Stimulated activated CD8-positive, alpha-beta memory T cell treated with anti-CD3 and anti-CD28 coated beads, Interleukin-15, amount 100 ng/mL, for 24 hours (primary cell): Measurements from ENCODE around the gene B4GAT1.
A peak's percentile ranks its signal among the peaks of the same experiment; 100 is the strongest.
"Not testable (repeated sequence)": the region's sequence is repeated elsewhere in the genome, so short reads cannot be mapped to it uniquely, and the experiment has no call there.

ENCODE experiments used
- DNase-seq: peaks from one replicate; pipeline ENCODE4 v3.0.0-alpha.2; 2020; ENCODE audit warnings: low read depth

B4GAT1 gene

DNA sequence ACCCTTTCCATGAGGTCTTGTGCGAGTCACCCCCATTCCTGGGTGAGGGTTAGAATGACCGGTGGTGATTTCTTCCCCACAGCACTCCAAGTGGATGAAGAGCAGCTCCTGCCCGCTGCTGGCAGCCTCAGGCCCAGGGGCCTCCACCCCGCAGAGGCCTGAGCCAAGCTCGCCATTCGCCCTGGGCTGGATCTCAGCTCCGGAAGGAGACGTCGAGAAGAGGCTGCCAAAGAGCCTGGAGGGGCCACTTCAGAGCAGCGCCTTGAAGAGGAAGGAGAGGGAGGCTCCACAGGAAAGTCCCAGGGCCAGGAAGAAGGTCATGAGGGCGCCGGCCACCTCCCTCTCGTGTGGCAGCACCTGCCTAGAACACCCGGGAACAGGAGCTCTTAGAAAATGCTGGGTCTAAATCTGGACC lies 15.8 kb upstream of the B4GAT1 start:
- DNase-seq: no peak

DNA sequence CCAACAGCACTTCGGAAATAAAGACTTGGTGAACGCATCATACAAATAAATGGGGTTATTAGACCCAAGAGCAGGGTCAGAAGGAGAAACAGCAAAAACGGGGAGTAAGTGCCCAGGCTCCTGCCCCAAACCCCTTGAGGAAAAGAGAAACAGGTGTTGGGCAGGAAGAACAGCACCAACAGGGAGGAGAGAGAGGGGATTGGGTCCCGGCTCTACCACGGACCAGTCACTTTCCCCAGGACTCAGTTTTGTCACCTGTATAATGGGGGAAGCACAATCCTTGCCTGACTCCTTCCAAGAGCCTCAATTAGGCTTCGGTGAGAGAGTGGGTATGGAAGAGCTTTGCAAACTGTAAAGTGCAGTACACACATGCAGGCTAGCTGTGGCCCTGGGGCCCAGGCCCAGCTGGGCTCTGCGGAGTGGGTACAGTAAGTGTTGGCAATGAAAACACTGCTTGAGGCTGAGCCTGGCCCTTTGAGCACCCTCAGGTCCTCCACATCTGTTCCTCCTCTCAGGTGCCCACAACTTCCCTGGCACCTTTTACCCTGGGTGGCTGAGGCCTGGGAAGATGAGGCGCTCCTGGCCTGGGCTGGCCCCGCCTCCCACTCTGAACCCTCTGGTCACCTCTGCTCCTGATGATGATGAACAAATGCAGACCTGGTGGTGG lies 15.2 kb upstream of the B4GAT1 start:
- no peak for DNase-seq

DNA sequence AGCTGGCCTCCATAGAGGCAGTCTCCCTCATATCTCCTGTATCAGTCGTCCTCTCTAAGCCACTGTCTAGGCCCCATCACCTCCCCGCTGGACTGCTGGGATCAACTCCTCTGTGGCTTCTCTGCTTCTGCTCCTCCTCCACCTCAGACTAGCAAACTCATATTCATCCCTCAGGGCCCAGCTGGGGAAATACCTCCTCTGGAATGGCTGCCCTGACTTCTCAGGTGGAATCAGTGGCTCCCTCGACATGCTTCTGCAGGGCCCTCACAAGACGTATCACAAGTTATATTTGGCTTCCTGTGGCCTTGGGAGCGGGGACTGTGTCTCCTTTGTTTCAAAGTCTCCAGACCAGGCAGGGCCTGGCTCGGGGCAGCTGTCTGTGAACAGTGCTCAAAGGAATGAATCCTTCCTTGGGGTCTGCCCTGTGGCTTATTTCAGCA lies 14.1 kb upstream of the B4GAT1 start:
- DNase-seq: no peak

DNA sequence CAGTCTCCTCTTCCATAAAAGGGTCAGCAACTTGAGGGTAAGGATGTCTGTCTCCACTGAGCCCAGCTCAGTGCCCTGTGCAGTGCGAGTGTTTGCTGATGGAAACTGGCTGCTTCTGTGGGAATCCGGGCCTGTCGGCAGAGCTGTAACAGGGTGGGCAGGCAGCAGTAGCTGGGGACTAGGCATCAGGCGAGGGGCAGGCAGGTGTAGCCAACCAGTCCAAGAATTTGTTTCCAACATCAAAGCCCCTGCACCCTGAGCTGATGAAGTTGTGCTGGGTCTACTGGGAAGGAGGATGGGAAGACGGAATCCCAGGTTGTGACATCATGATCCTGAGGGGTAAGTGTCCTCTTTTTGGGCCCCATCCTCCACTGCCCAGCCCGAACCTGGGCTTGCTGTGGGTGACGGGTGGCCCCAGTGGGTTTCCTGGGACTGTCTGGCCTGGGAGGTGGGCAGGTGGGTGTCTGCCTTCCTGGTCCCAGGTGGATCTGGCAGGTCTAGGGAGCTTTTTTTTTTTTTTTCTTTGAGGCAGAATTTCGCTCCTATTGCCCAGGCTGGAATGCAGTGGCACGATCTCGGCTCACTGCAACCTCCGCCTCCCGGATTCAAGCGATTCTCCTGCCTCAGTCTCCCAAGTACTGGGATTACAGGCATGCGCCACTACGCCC lies 13.1 kb upstream of the B4GAT1 start:
- DNase-seq: no peak

DNA sequence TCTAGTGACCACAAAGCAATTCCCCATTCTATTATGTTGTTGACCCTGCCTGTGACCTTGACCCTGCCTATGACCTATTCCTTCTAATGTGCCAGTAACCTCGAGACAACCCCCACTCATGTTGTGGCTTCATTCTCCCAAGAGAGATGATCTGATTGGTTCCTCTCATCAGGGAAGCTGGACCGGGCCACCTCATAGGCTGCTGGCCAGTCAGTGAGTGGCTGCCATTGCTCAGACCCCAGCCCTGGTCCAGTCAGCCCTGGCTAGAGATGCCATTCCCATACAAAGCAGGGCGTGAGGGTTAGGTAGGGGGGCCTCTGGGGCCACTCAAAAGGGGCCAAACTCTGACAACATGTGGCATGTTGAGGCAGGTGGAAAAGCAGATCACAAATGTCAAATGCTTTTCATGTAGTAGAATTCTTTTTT lies 12.2 kb upstream of the B4GAT1 start:
- DNase-seq: no peak

DNA sequence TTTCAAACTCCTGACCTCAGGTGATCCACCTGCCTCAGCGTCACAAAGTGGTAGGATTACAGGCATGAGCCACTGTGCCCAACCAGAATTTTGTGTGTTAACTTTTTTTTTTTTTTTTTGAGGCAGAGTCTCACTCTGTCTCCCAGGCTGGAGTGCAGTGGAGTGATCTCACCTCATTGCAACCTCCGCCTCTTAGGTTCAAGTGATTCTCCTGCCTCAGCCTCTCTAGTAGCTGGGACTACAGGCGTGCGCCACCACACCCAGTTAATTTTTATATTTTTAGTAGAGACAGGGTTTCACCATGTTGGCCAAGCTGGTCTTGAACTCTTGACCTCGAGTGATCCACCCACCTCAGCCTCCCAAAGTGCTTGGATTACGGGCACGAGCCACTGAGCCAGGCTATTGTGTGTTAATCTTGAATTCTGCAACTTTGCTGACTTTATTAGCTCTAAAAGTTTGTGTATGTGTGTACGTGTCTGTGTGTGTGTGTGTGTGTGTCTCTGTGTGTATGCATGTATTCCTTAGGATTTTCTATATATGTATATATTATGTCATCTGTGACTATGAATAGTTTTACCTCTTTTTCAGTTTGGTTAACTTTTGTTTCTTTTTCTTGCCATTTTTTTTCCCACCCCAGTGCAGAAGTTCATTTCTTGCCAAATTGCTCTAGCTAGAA lies 3.3 kb upstream of the B4GAT1 start:
- DNase-seq: not testable (repeated sequence)

DNA sequence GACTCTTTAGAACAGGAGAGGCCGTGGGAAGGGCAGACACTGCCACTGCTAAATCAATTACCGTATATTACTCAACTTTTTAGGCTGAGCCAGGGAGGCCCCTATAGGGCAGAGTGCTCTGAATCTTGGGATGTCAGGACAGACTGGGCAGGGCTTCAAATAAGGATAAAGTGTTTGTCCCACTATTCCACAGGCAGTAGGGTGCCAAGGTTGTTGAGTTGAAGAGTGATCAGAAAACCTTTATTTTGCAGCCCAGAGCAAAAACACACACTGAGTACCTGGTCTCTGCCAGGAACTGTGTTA lies 1.6 kb upstream of the B4GAT1 start:
- DNase-seq: no peak

DNA sequence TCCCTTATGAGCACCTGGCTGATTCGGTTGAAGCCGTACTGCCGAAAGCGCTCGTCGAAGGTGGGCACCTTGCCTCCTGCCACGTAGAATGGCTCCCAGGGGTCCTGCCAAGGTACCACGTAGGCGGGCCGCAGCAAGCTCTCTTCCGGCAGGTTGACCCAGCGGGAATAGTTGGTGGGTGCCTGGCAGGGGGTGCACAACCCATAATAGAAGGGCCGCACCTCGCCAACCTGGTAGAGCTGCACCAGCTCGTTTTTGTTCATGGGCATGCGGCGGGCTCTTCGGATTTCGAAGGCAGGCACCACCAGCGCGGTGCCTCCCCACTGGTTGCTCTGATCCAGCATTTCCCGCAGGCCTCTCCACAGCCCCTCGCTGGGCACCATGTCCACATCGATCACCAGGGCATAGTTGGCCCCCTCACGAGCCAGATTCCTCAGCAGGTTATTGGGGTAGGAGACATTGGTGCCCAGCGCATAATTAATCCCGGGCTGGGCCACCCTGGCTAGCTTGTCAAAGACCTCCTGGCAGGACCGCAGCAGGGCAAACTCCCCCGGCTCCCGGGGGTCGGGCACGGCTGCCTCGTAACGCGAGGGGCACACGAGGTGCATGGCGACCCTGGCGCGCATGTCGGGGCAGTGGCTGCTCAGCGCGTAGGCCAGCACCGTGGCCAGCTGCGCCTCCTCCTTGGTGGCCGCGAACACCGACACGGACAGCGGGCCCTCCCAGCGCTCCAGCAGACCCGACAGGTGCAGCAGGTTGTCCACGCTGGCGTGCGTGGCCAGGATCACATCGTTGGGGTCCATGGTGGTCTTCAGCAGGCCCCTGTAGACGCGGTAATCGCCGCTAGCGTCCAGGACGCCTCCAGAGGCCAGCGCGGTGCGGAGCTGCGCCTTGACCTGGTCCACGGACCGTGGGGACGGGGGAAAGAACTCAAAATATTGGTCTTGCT lies 679 bp downstream of the B4GAT1 start:
- DNase-seq: no peak

DNA sequence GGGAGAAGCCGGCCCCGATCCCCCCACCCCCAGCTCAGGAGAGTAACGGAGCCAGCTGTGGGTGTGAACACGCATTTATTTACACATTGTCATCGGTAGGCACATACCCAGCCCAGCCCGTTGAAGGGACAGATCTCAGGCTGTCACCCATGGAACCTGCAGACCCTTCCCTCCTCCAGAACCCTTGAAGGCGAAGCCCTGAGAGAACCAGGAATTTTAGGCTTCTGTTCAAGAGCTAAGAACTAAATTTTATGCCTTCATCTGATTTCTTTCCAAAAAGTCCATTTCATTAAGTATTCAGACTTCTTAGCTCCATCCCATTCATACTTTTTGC lies 2.1 kb downstream of the B4GAT1 start:
- no peak for DNase-seq

DNA sequence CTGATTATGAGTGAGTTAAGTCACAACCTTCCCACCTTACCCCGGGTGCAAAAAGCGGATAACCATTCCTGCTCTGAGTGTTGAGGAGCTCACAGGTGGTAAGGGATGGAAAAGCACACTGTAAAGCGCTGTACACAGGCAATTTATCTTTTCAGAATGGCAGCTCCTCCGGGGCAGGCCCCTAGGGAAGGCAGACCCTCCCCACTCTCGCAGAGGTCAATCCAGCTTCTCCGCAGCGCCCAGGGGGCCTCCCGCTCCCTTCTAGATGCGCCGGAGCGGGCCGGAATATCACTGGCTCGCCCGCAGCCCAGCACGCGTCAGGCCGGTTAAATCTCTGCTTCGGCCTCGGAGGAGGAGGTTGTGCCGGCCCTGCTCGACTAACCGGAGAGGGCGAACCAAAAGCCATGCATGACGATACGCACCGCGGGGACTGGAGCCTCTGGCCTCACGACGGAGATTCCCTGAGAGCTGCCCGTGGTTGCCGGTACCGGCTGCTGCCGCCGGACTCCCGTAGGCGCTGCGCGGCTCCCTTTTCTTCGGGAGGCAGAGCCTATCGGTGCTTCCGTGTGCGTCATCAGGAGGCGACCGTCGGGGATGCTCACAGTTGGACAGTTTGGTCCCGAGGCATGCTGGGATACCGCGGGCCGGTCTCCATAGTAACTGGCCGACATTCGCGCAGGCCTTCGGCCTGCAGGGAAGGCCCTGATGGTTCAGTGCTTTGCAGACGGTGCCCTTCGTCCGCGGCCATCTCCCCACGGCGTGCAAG lies 2.7 kb downstream of the B4GAT1 start, which contains the start of gene BRMS1:
Gene BRMS1 (minus strand): TSS at position 555 of the 766 bp plus-strand sequence. CDS start 2,870 bp downstream, outside the sequence.
- DNase-seq: peak; percentile 92

DNA sequence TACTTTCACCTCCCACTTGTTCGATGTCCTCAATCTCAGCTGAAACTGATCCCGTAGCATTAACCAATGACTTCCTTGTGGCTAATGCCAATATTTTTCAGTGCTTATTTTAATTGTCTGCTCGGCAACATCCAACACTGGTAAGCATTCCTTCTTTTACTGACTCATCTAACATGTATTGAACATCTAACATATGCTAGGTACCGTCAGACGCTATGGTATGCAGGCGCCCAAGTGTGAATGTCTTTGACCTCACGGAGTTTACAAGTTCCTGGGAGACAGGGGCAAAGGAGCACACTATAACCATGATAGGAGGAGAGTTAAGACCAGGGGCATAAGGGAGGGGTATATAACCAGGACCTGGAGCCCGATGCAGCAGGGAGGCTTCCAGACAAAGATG lies 4.3 kb downstream of the B4GAT1 start:
- DNase-seq: no peak

DNA sequence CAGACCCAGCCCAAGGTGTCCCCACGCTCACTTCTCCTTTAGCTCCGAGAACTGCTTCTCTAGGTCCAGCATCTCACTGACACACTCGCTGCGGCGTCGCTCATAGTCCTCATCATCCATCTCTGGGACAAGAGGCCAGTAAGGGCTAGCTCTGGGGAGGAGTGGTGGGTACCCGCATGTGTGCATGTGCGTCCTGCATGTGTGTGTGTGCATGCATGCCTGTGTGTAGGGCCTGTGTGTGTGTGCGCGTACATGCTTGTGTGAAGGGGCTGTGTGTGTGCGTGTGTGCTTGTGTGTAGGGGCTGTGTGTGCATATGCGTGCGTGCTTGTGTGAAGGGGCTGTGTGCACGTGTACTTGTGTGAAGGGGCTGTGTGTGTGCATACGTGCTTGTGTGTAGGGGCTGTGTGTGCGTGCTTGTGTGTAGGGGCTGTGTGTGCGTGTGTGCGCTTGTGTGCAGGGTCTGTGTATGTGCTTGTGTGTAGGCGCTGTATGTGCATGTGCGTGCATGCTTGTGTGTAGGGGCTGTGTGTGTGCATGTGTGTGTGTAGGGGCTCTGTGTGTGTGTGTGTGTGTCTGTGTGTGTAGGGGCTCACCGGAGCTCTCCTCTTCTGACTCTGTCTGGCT lies 5.8 kb downstream of the B4GAT1 start:
- DNase-seq: no peak

DNA sequence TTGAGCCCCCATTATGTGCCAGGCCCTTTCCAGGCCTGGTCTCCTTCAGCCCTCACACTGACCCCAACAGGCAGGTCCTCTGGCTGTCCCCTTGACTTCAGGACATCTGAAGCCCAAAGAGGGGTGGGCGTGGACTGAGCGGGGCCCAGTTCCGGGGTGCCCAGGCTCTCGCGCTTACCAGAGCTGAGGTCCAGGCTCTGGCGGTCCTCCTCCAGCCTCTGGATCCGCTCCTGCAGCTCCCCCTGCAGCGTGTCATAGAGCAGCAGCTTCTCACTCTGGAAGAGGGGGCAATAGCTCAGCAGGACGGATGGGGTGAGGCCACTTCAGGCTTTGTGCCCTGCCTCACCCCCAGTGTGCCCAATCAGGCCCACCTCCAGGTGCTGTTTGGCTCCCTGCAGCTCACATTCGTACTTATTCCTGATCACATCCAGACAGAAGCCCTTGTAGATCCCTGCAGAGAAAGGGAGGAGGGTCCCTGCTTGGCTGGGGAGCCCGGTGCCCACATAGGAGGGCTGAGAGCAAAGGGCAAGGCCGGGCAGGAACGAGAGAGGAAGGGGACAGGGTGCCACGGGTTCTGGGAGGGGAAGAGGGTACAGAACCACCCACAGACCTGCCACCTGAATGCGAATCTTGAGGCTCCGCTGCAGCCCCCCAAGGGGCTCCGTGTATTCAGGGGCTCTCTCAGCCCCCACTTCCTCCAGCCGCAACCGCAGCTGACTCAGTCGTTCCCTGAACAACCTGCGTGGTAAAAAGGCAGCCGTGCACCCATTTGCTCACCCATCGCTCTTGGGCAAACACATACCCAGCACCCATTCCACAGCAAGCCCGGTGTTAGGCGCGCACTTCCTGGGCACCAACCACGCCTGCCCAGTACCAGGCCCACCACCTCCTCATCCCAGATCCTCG lies 6.6 kb downstream of the B4GAT1 start:
- no peak for DNase-seq

DNA sequence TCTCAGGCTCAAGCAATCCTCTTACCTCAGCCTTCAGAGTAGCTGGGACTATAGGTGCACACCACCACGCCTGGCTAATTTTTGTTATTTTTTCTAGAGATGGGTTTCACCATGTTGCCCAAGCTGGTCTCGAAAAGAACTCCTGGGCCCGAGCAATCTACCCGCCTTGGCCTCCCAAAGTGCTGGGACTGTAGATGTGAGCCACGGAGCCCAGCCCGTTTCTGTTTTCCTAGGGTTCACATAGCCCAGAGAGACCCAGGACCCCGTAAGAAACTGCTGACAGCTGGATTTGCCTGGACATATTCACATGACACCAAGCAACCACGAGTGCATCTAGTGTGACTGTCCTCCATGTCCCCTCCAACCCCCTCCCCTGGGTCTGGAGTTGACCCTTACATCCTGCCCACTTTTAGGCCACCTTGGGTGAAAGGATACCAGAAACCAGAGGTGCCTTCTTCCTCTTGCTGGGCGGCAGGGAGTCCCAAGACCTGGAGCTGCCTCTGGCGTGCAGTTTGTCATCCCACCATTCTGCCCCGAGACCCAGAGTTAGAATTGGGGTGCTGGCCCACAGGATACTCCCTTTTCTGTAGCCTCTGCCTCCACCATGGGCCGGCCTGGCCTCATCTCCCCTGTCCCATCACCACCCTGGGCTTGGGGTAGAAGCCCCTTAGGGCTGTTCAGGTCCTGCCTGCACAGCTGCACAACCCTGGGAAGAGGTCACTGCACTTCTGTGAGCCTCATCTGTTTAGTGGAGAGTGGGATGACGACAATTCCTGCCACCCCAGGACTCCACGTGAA lies 7.5 kb downstream of the B4GAT1 start:
- no peak for DNase-seq

DNA sequence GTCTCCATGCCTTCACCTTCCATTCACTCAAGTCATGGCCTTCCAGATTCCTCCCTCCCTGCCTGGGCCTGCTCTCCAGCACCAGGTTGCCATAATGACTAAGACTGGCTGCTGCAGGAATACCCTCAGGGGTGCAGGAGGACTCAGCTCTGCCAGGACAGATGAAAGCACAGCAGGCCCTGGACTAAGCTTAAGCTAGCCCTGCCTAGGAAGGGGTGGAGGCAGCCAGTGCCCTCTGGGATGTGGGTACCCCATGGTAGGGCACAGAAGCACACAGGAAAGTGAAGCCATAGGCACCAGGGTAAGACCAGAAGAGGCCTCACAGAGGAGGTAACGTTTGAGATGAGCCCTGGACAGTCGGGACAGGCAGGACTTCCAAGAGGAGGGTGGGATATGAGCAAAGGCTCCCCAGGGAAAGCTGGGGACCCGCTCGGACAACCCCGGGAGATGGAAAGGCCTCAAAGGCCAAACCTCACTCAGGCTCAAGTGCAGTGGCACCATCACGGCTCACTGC lies 8.2 kb downstream of the B4GAT1 start:
- no peak for DNase-seq

DNA sequence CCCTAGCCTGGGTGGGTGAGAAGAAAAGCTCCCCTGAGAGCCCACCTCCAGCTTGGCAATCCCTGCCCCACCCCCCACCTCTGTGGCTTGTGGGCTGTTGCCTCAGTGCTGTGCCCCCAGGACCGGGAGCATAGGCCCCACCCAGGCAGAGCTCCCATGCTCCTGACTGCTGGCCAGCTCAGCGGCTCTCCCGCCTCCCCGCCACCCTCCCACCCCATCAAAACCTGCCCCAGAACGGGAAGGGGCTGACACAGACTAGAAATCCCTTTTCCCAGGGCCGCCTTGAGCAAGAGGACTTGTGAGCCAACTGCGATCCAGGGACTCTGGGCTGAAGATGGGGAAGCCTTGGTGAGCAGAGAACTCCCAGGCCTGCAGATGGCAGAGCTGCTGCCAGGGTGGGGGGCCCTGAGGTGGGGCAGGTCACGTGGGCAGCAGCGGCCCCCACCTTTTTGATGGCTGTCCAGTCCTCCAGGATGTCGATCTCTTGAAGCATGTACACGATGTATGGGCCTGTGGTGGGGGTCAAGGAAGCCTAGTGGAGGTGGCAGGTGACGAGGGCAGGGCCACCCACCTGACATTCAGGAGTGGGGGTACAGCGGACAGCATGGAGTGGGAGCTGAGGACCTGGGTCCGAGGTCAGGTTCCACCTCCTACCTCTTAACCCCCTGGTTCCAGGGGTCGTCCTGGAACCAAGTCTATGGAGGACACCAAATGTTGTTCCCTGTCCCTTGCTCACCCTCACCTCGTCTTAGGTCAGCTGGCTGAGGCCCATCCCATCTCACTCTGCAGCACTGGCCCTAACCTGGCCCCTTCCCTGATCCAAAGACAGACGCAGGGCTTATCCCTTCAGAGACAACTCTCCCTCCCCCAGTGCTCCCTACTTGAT lies 8.9 kb downstream of the B4GAT1 start:
- DNase-seq: no peak

DNA sequence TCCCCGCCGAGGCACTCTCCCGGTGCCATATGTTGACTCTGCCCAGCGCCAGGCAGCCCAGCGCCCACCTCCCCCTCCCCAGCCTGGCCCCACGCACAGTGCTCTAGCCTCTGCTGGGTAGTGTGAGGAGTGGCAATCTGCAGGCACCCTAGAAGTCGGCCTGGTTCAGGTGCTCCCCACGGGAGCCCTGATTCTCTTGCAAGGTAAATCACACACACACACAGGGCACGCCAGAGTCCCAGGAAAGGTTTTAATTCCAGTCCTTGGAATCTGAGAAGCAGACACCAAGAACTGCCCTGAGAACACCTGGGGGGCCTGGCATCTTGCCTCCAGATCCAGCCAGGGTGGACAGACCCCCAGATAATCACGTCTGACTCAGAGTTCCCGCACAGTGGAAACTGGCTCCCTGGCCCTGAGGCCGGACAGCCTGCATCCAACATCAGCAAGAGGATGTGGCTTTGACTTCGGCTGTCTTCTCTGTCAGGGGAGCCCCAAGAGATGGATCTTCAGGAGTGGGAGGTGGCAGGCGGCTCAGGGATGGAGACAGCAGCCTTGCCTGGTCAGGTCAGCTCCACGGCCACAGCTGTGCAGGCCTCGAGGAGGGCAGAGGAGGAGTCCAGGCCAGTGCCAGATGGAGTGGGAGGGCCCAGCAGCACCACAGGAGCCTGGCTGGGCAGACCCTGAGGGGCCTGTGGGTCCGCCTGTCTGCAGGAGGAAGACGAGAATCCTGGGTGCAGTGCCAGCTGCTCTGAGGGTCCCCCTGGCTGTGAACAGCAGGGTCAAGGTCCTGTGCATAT lies 10.1 kb downstream of the B4GAT1 start:
- no peak for DNase-seq
